GM10847 (cell line): ENCODE data around the gene MYH15.

Source experiments
- POLR2A ChIP-seq: IDR thresholded peaks from 2 replicates; pipeline ENCODE4 v1.6.1; 2011; ENCODE audit not compliant: insufficient read length; ENCODE audit errors: extremely low read depth

Gene MYH15

DNA sequence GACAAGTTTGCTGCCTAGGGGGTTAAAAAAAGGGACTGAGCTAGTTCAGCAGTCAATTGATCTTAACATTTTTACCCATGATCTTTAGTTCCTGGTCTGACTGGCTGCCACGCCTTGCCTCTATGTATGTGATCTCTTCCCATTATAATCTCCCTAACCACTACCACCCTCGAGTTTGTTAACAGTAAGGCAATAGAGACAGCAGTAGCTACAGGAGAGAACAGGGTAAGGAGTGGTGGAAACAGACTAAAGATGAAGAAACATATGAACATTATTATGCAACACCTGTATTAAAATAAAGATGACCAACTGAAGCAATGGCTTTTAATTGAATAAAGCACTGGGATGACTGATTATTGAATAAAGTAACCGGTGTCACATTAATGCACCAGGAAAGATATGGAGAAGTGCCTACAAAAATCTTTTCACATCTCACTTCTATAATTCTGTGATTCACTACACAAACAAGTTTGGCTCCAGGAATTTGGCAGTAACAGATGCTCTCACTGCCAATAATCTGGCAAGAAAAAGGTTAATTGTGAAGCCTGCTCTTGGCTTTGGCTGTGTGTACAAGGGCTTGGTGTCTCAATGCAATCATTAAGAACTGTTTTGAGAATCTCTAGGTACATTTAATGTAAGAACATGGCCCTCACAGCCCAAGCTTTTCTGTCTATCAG lies 118.3 kb downstream of the MYH15 start:
- TF ChIP-seq POLR2A = no peak

DNA sequence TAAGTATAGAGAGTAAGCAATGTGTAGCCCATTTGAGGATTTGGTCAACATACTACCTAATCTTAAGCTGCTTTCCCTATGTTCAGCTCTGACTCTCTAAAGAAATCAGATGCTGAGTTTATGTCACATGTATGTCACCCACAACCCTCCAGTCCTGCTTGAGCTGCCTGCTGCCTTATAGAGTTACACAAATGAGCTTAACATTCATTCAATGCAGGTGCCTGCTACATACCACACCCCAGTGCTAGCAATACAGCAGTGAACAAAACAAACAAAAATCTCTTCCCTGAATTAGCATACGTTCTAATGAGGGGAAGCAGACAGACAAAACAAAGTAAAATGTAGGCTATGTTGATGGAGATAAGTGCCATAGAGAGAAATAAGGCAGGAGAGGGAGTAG lies 121.0 kb downstream of the MYH15 start:
- TF ChIP-seq POLR2A = no peak

- TF ChIP-seq POLR2A = no peak
Measured at GRCh38 chr3:108388136-108389132, 122.0 kb downstream of the MYH15 start.

DNA sequence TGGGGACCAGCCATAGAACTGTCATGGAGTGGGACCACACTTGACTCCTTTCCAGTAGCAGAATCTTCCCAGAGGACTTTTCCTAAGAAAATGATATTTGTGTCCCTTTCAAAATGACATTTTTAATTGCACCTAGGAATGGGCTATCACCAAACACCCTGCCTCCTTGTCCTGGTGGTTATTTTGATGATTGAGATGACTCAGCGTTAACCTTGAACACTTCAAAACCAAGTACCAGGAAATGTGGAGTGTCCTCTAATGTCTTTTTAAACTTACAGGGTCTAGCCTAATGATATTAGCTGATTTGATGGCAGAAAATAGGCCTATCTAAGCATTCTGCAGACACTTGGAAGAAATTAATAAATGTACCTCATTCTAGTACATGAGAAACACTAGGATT lies 123.3 kb downstream of the MYH15 start:
- no peak for TF ChIP-seq POLR2A

- no peak for TF ChIP-seq POLR2A
Measured at GRCh38 chr3:108383306-108383705, 127.1 kb downstream of the MYH15 start.

- TF ChIP-seq POLR2A = no peak
Measured at GRCh38 chr3:108381529-108382140, 128.8 kb downstream of the MYH15 start.

- no peak for TF ChIP-seq POLR2A
Measured at GRCh38 chr3:108380128-108380795, 130.1 kb downstream of the MYH15 start.

DNA sequence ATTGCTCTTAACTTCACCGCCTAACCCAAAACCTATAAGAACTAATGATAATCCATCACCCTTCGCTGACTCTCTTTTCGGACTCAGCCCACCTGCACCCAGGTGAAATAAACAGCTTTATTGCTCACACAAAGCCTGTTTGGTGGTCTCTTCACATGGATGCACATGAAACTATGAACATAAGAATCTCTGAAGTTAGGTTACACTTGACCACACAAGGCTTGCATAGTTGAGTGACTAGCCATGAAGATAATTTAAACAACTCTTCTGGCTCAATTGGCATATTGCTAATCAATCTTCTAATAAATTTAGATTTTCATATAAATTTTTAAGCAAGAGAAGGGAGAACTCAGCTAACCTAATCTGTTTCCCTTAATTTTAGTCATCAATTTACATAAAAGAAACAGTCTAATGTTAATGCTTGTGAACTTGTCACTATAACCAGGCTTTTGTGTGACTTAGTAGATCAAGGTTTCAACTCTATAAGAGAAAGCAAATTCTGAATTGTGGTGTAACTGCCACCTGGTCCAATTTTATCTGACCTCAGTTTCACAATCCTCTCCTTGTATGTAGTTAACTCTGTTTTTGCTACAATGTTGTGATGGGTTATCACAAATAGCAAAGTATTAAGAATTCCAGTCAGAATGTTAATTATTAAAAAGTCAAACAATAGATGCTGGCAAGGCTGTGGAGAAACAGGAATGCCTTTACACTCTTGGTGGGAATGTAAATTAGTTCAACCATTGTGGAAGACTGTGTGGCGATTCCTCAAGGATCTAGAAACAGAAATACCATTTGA lies 132.0 kb downstream of the MYH15 start:
- TF ChIP-seq POLR2A = no peak

DNA sequence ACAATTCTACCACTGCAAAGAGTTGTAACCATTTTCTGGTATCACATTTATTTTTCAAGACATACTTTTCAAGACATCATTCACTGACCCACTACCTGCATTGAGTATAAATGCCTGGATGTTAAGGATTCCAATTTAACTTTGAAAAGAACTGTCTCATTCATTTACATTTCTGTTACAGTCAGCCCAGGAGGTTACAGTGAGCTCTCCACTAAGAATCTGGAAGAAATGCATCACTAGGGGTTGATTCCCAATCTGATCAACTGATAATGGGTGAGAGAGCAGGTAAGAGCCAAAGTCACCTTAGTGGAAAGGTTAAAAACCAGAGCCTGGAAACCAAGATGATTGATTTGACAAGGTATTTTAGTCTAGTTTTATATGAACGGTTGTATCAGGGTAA lies 133.0 kb downstream of the MYH15 start:
- no peak for TF ChIP-seq POLR2A

DNA sequence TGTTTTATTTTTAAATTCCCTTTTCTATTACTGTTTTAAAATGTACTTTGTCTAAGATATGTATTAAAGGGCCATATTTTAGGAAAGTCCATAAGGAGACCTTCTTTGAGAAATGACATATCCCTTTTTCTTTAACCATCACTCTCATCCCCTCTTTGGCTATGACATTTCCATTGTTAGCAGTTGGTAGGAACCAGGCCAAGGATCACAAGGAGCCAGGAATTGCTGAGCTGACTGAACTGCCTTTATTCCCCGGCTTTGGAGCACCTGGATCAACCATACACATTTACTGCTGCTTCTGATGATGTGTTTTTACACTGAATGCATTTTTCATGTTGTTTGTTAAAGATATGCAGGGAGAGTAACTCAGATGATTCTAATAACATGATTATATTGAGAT lies 134.4 kb downstream of the MYH15 start:
- no peak for TF ChIP-seq POLR2A

DNA sequence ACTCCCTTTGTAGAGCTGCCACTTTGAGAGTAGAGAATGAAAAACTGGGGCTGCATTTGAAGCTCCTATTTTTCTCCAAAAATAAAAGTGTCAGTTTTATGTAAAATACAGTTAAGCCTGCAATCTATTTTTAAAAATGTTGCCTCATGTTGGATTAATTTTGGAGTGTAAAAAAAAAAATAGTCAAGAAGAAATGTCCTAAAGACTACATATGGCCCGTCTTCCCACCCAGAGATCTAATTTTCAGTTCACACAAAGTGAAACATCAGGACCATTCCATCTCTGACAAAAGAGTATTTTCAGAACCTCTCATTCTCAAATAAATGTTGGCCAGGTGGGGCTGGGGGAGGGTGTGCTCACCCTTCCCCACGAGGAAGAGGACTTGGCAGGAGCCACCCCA lies 151.4 kb downstream of the MYH15 start:
- no peak for TF ChIP-seq POLR2A

DNA sequence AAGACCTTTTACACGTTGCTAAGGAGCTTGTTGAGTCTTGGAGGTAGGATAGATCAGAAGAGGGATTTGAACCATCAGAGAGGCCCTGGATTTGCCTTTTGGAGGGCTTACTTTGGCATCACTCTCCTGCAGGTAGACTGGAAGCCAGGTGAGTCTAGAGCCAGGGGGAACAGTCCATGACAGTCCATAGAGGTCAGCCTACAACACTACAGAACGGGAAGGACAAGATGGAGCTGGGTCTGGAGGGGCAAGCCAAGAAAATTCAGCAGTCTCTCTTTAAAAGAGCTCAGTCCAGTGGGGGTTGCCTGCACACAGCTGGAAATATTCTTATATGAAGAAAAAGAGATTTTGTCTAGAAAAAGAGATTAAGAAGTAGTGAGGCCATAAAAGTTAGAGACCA lies 153.4 kb downstream of the MYH15 start:
- no peak for TF ChIP-seq POLR2A

GRCh38 chr3:108354562-108354961 lies 155.8 kb downstream of the MYH15 start:
- no peak for TF ChIP-seq POLR2A

- no peak for TF ChIP-seq POLR2A
Measured at GRCh38 chr3:108352176-108352575, 158.2 kb downstream of the MYH15 start.
